ENCODE measurements around the gene ADTRP. TPM values are rescaled to one million over a fixed set of nuclear protein-coding genes. Genes with fewer than 3 reads are reported as not detected.

The ADTRP gene
- total RNA-seq, 1 donor from 2014 or later: not detected

DNA sequence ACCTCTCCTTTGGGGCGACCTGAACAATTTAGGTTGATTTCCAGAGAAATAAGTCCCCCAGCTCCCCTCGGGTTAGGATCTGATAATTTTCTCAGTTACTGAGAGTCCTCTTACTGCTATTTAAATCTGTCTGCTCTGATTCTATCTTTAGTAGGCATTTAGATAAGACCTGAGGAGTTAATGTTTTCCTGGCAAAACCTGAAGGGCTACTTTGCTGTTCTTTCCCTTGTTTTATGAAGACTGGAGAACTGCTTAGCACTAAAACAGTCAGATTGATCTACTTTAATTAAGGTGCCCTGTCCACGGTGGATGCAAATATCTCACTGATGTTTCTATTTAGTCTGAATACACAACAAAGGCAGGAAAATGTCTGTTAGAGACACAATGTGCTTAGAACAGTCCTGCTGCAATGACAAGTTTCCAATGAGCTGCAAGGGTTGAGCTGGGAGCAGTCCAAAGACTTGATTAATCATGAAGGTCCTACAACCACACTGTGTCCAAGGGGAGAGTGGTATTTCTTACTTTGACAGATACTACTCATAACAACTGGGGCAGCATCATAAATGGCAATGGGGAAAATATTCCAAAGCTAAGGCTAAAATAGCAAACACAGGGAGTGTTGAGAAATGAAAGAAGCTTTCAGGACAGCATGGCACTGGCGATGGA, 15.7 kb downstream of the ADTRP start:
- no peak for DNase-seq (ENCODE audit: extremely low spot score in 2 of 2)
- intact Hi-C loops (cut with DNase I): no loop called here
- H3K27me3 ChIP-seq: no peaks in the 10 kb centered on the region
- TF ChIP-seq, protein P1, sequence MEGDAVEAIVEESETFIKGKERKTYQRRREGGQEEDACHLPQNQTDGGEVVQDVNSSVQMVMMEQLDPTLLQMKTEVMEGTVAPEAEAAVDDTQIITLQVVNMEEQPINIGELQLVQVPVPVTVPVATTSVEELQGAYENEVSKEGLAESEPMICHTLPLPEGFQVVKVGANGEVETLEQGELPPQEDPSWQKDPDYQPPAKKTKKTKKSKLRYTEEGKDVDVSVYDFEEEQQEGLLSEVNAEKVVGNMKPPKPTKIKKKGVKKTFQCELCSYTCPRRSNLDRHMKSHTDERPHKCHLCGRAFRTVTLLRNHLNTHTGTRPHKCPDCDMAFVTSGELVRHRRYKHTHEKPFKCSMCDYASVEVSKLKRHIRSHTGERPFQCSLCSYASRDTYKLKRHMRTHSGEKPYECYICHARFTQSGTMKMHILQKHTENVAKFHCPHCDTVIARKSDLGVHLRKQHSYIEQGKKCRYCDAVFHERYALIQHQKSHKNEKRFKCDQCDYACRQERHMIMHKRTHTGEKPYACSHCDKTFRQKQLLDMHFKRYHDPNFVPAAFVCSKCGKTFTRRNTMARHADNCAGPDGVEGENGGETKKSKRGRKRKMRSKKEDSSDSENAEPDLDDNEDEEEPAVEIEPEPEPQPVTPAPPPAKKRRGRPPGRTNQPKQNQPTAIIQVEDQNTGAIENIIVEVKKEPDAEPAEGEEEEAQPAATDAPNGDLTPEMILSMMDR (IDR thresholded peaks at IDR 0.05): no peak
- TF ChIP-seq POLR2AphosphoS5 (IDR thresholded peaks at IDR 0.05; ENCODE audit: insufficient read depth in 1 of 2, low read depth in 1 of 2) (no peak), POLR2A (IDR thresholded peaks at IDR 0.05) (no peak)
- no peak overlapping the region for H3K27ac ChIP-seq
- H3K4me3 ChIP-seq: no peak overlapping the region
- peaks cover 20% of the 10 kb centered on the region for H3K4me1 ChIP-seq
- no peaks in the 10 kb centered on the region for H3K36me3 ChIP-seq
- H3K9me3 ChIP-seq: no peaks in the 10 kb centered on the region

DNA sequence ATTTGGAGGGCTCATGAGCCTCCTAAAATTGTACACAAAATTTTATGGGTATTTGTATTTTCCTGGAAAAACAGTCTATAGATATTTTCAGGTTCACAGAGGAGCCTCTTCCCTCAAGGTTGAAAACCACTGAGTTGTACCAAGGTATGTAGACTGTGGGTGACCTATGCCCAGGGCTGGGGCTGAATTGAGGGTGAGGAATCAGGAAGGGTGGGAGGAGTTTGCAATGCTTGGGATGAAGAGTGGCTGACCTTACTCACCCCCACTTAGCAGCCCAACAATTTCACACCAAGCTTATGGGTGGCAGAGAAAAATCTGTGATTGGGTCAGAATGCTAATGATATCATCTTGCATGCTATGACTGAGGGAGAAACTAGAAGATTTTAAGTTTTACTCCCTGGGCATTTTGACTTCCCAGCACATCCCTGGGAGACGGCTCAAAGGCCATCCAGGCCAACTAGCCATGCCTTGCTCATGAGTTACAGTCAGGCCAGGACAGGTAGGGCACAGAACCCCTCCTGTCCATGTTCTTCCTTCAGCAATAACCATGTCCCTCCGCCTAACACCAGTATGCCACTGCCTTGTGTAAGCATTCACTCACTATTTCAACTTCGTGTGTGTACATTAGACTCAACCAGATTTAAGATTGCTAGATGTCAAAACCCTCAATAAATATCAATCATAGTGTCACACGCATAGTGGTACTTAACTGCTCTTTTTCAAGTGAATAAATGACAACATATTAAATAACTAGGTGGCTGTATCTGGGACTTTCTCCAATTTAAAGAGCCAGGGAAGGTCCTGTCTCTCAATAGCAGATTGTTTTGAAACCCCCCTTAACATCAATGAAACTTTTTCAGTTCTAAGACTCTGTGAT, 16.6 kb downstream of the ADTRP start:
- Histone ChIP-seq H3K4me1 (peaks cover 16% of the 10 kb centered on the region), H3K27ac (no peak overlapping the region), H3K27me3 (no peaks in the 10 kb centered on the region), H3K9me3 (no peaks in the 10 kb centered on the region), H3K36me3 (no peaks in the 10 kb centered on the region), H3K4me3 (no peak overlapping the region)
- DNase-seq (ENCODE audit: extremely low spot score in 2 of 2): no peak
- TF ChIP-seq POLR2A (IDR thresholded peaks at IDR 0.05) (no peak), POLR2AphosphoS5 (IDR thresholded peaks at IDR 0.05; ENCODE audit: insufficient read depth in 1 of 2, low read depth in 1 of 2) (no peak)
- TF ChIP-seq, protein P1 (IDR thresholded peaks at IDR 0.05): no peak
- intact Hi-C loops (cut with DNase I): no loop called here

DNA sequence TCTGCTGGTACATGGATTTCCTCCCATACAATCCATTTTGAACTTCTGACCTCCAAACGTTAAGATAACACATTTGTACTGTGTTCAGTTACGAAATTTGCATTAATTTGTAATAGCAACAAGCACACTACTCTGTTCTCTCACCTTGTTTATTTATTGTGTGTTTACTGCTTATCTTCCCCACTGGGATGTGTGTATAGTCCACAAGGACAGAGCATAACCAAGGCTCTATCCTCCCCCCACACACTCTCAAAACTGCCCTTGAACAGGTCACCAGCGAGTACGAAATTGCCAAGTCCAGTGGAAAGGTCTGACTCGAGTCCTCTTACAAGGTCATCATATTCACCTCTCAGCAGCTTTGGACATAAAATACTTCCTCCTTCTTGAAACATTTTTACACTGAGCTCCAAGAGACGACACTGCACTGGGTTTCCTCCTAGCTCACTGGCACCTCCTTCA, 18.6 kb downstream of the ADTRP start:
- no peaks in the 10 kb centered on the region for H3K36me3 ChIP-seq
- H3K27me3 ChIP-seq: no peaks in the 10 kb centered on the region
- H3K4me1 ChIP-seq: peaks cover 7% of the 10 kb centered on the region
- H3K4me3 ChIP-seq: no peak overlapping the region
- no peaks in the 10 kb centered on the region for H3K9me3 ChIP-seq
- no peak for TF ChIP-seq POLR2A (IDR thresholded peaks at IDR 0.05)
- TF ChIP-seq POLR2AphosphoS5 (IDR thresholded peaks at IDR 0.05; ENCODE audit: insufficient read depth in 1 of 2, low read depth in 1 of 2): no peak
- TF ChIP-seq, protein P1 (IDR thresholded peaks at IDR 0.05): no peak
- H3K27ac ChIP-seq: no peak overlapping the region
- intact Hi-C loops (cut with DNase I): no loop called here
- DNase-seq (ENCODE audit: extremely low spot score in 2 of 2): no peak

DNA sequence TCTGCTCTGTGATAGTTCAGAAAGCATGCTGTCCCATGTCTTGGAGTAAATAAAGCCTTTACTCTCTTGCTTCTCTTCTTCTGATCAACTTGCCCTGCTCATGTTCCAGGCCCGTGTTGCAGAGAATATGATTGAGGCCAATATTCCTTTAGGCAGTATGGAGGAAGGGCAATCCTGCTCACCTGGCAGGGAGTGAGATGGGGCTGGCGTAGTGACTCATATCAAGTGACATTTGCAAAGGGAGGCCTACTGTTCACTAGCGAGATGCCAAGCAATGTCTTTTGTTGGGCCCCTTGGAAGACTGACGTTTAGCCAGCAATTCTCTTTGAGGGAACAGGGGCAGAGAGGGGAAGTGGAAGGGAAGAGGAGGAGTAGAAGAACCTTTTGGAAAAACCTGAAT, 19.7 kb downstream of the ADTRP start:
- Histone ChIP-seq H3K9me3 (no peaks in the 10 kb centered on the region), H3K27ac (no peak overlapping the region), H3K4me3 (no peak overlapping the region), H3K27me3 (no peaks in the 10 kb centered on the region), H3K4me1 (peaks cover 7% of the 10 kb centered on the region), H3K36me3 (no peaks in the 10 kb centered on the region)
- no peak for DNase-seq (ENCODE audit: extremely low spot score in 2 of 2)
- intact Hi-C loops (cut with DNase I): no loop called here
- TF ChIP-seq POLR2A (IDR thresholded peaks at IDR 0.05): no peak
- TF ChIP-seq POLR2AphosphoS5 (IDR thresholded peaks at IDR 0.05; ENCODE audit: insufficient read depth in 1 of 2, low read depth in 1 of 2): no peak
- TF ChIP-seq, protein P1 (IDR thresholded peaks at IDR 0.05): no peak
